ENCODE measurements around the gene MRI1.
"Not testable (repeated sequence)": the region's sequence is repeated elsewhere in the genome, so short reads cannot be mapped to it uniquely, and the experiment has no call there.

MRI1 gene

GRCh38 chr19:13778398-13778797 is 14.1 kb downstream of the MRI1 start:
- TF ChIP-seq CTCF (IDR thresholded peaks at IDR 0.05; ENCODE audit: extremely low read depth, insufficient read depth, missing control alignments): no peak
- DNase-seq (ENCODE audit: low spot score): no peak
- in situ Hi-C loops (cut with MboI; ENCODE audit: low pct_unique_long_range_greater_than_20kb, low sequenced_read_pairs, unreplicated experiment): no loop called here

GRCh38 chr19:13778847-13779246 is 14.5 kb downstream of the MRI1 start:
- no peak for TF ChIP-seq CTCF (IDR thresholded peaks at IDR 0.05; ENCODE audit: extremely low read depth, insufficient read depth, missing control alignments)
- in situ Hi-C loops (cut with MboI; ENCODE audit: low pct_unique_long_range_greater_than_20kb, low sequenced_read_pairs, unreplicated experiment): no loop called here
- DNase-seq (ENCODE audit: low spot score): no peak

GRCh38 chr19:13779794-13780193 is 15.5 kb downstream of the MRI1 start:
- DNase-seq (ENCODE audit: low spot score): not testable (repeated sequence)
- in situ Hi-C loops (cut with MboI; ENCODE audit: low pct_unique_long_range_greater_than_20kb, low sequenced_read_pairs, unreplicated experiment): loop anchor here (10.0 kb wide), 1 partner anchor 75 kb away; no protein-coding TSS in a partner anchor

GRCh38 chr19:13781547-13781946 is 17.2 kb downstream of the MRI1 start:
- in situ Hi-C loops (cut with MboI; ENCODE audit: low pct_unique_long_range_greater_than_20kb, low sequenced_read_pairs, unreplicated experiment): loop anchor here (10.0 kb wide), 1 partner anchor 73 kb away; no protein-coding TSS in a partner anchor
- TF ChIP-seq CTCF (IDR thresholded peaks at IDR 0.05; ENCODE audit: extremely low read depth, insufficient read depth, missing control alignments): no peak
- no peak for DNase-seq (ENCODE audit: low spot score)

GRCh38 chr19:13782537-13782936 is 18.2 kb downstream of the MRI1 start:
- in situ Hi-C loops (cut with MboI; ENCODE audit: low pct_unique_long_range_greater_than_20kb, low sequenced_read_pairs, unreplicated experiment): loop anchor here (10.0 kb wide), 1 partner anchor 72 kb away; no protein-coding TSS in a partner anchor
- TF ChIP-seq CTCF (IDR thresholded peaks at IDR 0.05; ENCODE audit: extremely low read depth, insufficient read depth, missing control alignments): no peak
- DNase-seq (ENCODE audit: low spot score): no peak

GRCh38 chr19:13783565-13784500 is 19.5 kb downstream of the MRI1 start:
- DNase-seq (ENCODE audit: low spot score): no peak
- in situ Hi-C loops (cut with MboI; ENCODE audit: low pct_unique_long_range_greater_than_20kb, low sequenced_read_pairs, unreplicated experiment): loop anchor here (10.0 kb wide), 1 partner anchor 71 kb away; no protein-coding TSS in a partner anchor
- TF ChIP-seq CTCF (IDR thresholded peaks at IDR 0.05; ENCODE audit: extremely low read depth, insufficient read depth, missing control alignments): no peak
